NCI-H82 treated with DMSO at 0.1 percent for 48 hours (cell line): Measurements from ENCODE around the gene KIAA1671.

Experiments
- DNase-seq: peaks from one replicate; lab custom pipeline; 2025; ENCODE audit not compliant: unreplicated experiment; lab: John Stamatoyannopoulos, UW

Gene KIAA1671

GRCh38 chr22:25032066-25032465, 79.5 kb downstream of the KIAA1671 start:
- no peak for DNase-seq

- DNase-seq, result no peak
Measured at GRCh38 chr22:25035715-25036114, 83.2 kb downstream of the KIAA1671 start.

- no peak for DNase-seq
Measured at GRCh38 chr22:25038239-25038638, 85.7 kb downstream of the KIAA1671 start.

- no peak for DNase-seq
Measured at GRCh38 chr22:25038771-25039170, 86.3 kb downstream of the KIAA1671 start.

- DNase-seq, result no peak
Measured at GRCh38 chr22:25039255-25039654, 86.7 kb downstream of the KIAA1671 start.

GRCh38 chr22:25039754-25040153, 87.2 kb downstream of the KIAA1671 start:
- peak; percentile 7 for DNase-seq

GRCh38 chr22:25045159-25045558, 92.6 kb downstream of the KIAA1671 start:
- DNase-seq, result no peak

- no peak for DNase-seq
Measured at GRCh38 chr22:25048071-25048470, 95.6 kb downstream of the KIAA1671 start.

- DNase-seq, result no peak
Measured at GRCh38 chr22:25048659-25049647, 96.4 kb downstream of the KIAA1671 start.

GRCh38 chr22:25049770-25050169, 97.3 kb downstream of the KIAA1671 start:
- DNase-seq, result no peak

- DNase-seq, result no peak
Measured at GRCh38 chr22:25050566-25050965, 98.0 kb downstream of the KIAA1671 start.

- no peak for DNase-seq
Measured at GRCh38 chr22:25051073-25051472, 98.6 kb downstream of the KIAA1671 start.

GRCh38 chr22:25051983-25052710, 99.6 kb downstream of the KIAA1671 start:
- DNase-seq, result no peak

- no peak for DNase-seq
Measured at GRCh38 chr22:25053153-25053805, 100.8 kb downstream of the KIAA1671 start.

- DNase-seq, result no peak
Measured at GRCh38 chr22:25054943-25055511, 102.5 kb downstream of the KIAA1671 start.

GRCh38 chr22:25057013-25057881, 104.7 kb downstream of the KIAA1671 start:
- DNase-seq, result peak; percentile 5

- no peak for DNase-seq
Measured at GRCh38 chr22:25059438-25059837, 106.9 kb downstream of the KIAA1671 start.

- no peak for DNase-seq
Measured at GRCh38 chr22:25060522-25061071, 108.1 kb downstream of the KIAA1671 start.

- no peak for DNase-seq
Measured at GRCh38 chr22:25061134-25061533, 108.6 kb downstream of the KIAA1671 start.
